ENCODE results near the gene INPP5D. TPM values are rescaled to one million over a fixed set of nuclear protein-coding genes. Genes with fewer than 3 reads are reported as not detected.
"Not testable (repeated sequence)": the region's sequence is repeated elsewhere in the genome, so short reads cannot be mapped to it uniquely, and the experiment has no call there.

The INPP5D gene
- total RNA-seq (2014; rRNA removed; shearing (Covaris generic)): 1.3 and 5.1 TPM in 2 replicates

GRCh38 chr2:233059797-233060500, at the start of gene INPP5D:
TSS of gene INPP5D (plus strand) at chr2:233060342. CDS start at chr2:233060479, 137 bp downstream.
- in situ Hi-C loops (cut with HindIII; ENCODE audit: low sequenced_read_pairs): no loop called here
- DNase-seq (ENCODE audit: low spot score): no peak

- in situ Hi-C loops (cut with HindIII; ENCODE audit: low sequenced_read_pairs): no loop called here
- no peak for DNase-seq (ENCODE audit: low spot score)
These were observed 49.4 kb upstream of the INPP5D start for GRCh38 chr2:233010569-233011267.

- in situ Hi-C loops (cut with HindIII; ENCODE audit: low sequenced_read_pairs): no loop called here
- DNase-seq (ENCODE audit: low spot score): no peak
These were observed 48.9 kb upstream of the INPP5D start for GRCh38 chr2:233011268-233011650.

- in situ Hi-C loops (cut with HindIII; ENCODE audit: low sequenced_read_pairs): no loop called here
- no peak for DNase-seq (ENCODE audit: low spot score)
These were observed 48.4 kb upstream of the INPP5D start for GRCh38 chr2:233011702-233012131.

- DNase-seq (ENCODE audit: low spot score): no peak
- in situ Hi-C loops (cut with HindIII; ENCODE audit: low sequenced_read_pairs): no loop called here
These were observed 47.7 kb upstream of the INPP5D start for GRCh38 chr2:233012301-233012971.

- DNase-seq (ENCODE audit: low spot score): no peak
- in situ Hi-C loops (cut with HindIII; ENCODE audit: low sequenced_read_pairs): no loop called here
These were observed 47.1 kb upstream of the INPP5D start, which contains the start of gene NGEF for GRCh38 chr2:233013027-233013461. TSS of gene NGEF (minus strand) at chr2:233013256. CDS start at chr2:232974890, 38,366 bp downstream.

GRCh38 chr2:233013650-233014049, 46.5 kb upstream of the INPP5D start:
- in situ Hi-C loops (cut with HindIII; ENCODE audit: low sequenced_read_pairs): no loop called here
- DNase-seq (ENCODE audit: low spot score): no peak

GRCh38 chr2:233015019-233015645, 45.0 kb upstream of the INPP5D start:
- in situ Hi-C loops (cut with HindIII; ENCODE audit: low sequenced_read_pairs): no loop called here
- no peak for DNase-seq (ENCODE audit: low spot score)

- DNase-seq (ENCODE audit: low spot score): no peak
- in situ Hi-C loops (cut with HindIII; ENCODE audit: low sequenced_read_pairs): no loop called here
These were observed 42.2 kb upstream of the INPP5D start for GRCh38 chr2:233017947-233018346.

GRCh38 chr2:233019610-233020009, 40.5 kb upstream of the INPP5D start:
- in situ Hi-C loops (cut with HindIII; ENCODE audit: low sequenced_read_pairs); DNase-seq (ENCODE audit: low spot score): not testable (repeated sequence)

GRCh38 chr2:233020454-233020853, 39.7 kb upstream of the INPP5D start:
- in situ Hi-C loops (cut with HindIII; ENCODE audit: low sequenced_read_pairs): no loop called here
- DNase-seq (ENCODE audit: low spot score): no peak

GRCh38 chr2:233021771-233022170, 38.4 kb upstream of the INPP5D start:
- DNase-seq (ENCODE audit: low spot score): no peak
- in situ Hi-C loops (cut with HindIII; ENCODE audit: low sequenced_read_pairs): no loop called here

GRCh38 chr2:233022561-233022960, 37.6 kb upstream of the INPP5D start:
- in situ Hi-C loops (cut with HindIII; ENCODE audit: low sequenced_read_pairs): no loop called here
- no peak for DNase-seq (ENCODE audit: low spot score)

GRCh38 chr2:233023007-233023760, 37.0 kb upstream of the INPP5D start:
- no peak for DNase-seq (ENCODE audit: low spot score)
- in situ Hi-C loops (cut with HindIII; ENCODE audit: low sequenced_read_pairs): no loop called here

- in situ Hi-C loops (cut with HindIII; ENCODE audit: low sequenced_read_pairs): no loop called here
- DNase-seq (ENCODE audit: low spot score): no peak
These were observed 36.3 kb upstream of the INPP5D start for GRCh38 chr2:233023761-233024410.

- no peak for DNase-seq (ENCODE audit: low spot score)
- in situ Hi-C loops (cut with HindIII; ENCODE audit: low sequenced_read_pairs): no loop called here
These were observed 34.4 kb upstream of the INPP5D start for GRCh38 chr2:233025706-233026105.

GRCh38 chr2:233026198-233026813, 33.8 kb upstream of the INPP5D start:
- no peak for DNase-seq (ENCODE audit: low spot score)
- in situ Hi-C loops (cut with HindIII; ENCODE audit: low sequenced_read_pairs): no loop called here

GRCh38 chr2:233029321-233029720, 30.8 kb upstream of the INPP5D start:
- no peak for DNase-seq (ENCODE audit: low spot score)
- in situ Hi-C loops (cut with HindIII; ENCODE audit: low sequenced_read_pairs): no loop called here
